Occipital lobe (tissue), 2 donors: ENCODE measurements around the gene SBSN. TPM values are rescaled to one million over a fixed set of nuclear protein-coding genes. Genes with fewer than 3 reads are reported as not detected.

Source experiments
- DNase-seq: peaks from one replicate; lab custom pipeline; 2025; lab: John Stamatoyannopoulos, UW
- total RNA-seq: library from RNA; depleted of rRNA; stranded (reverse); fragments of >200 nt; gene quantifications from one replicate; pipeline ENCODE4 v1.2.3, GENCODE V29; 2014

Gene SBSN
- total RNA-seq, 1 donor from 2014 or later: not detected

- DNase-seq: no peak
Observed at GRCh38 chr19:35509018-35509652, 19.0 kb downstream of the SBSN start.

GRCh38 chr19:35508129-35508528, 20.0 kb downstream of the SBSN start:
- DNase-seq: no peak

- no peak for DNase-seq
Observed at GRCh38 chr19:35507561-35507960, 20.6 kb downstream of the SBSN start.

GRCh38 chr19:35506011-35506410, 22.1 kb downstream of the SBSN start:
- DNase-seq: no peak

GRCh38 chr19:35502751-35503150, 25.4 kb downstream of the SBSN start:
- DNase-seq: no peak

GRCh38 chr19:35501684-35502083, 26.4 kb downstream of the SBSN start:
- peak; percentile 40 for DNase-seq

- no peak for DNase-seq
Observed at GRCh38 chr19:35500611-35501010, 27.5 kb downstream of the SBSN start.

- DNase-seq: no peak
Observed at GRCh38 chr19:35498984-35499527, 29.1 kb downstream of the SBSN start.

- DNase-seq: no peak
Observed at GRCh38 chr19:35498220-35498619, 29.9 kb downstream of the SBSN start.

GRCh38 chr19:35497406-35497805, 30.7 kb downstream of the SBSN start:
- DNase-seq: no peak

- DNase-seq: peak; percentile 51
Observed at GRCh38 chr19:35495107-35496064, 32.7 kb downstream of the SBSN start.

GRCh38 chr19:35493971-35494370, 34.1 kb downstream of the SBSN start:
- DNase-seq: no peak

GRCh38 chr19:35491836-35492360, 36.2 kb downstream of the SBSN start:
- no peak for DNase-seq

- DNase-seq: no peak
Observed at GRCh38 chr19:35490364-35490763, 37.7 kb downstream of the SBSN start, which contains the start of gene KRTDAP. Gene KRTDAP, minus strand, starts transcription at chr19:35490464. Its CDS starts 22 bp downstream, at chr19:35490442.

- DNase-seq: no peak
Observed at GRCh38 chr19:35488677-35489076, 39.4 kb downstream of the SBSN start.

GRCh38 chr19:35487656-35488182, 40.4 kb downstream of the SBSN start:
- no peak for DNase-seq

- no peak for DNase-seq
Observed at GRCh38 chr19:35486268-35486708, 41.8 kb downstream of the SBSN start.

- DNase-seq: no peak
Observed at GRCh38 chr19:35484252-35485036, 43.7 kb downstream of the SBSN start.

- no peak for DNase-seq
Observed at GRCh38 chr19:35483089-35483488, 45.0 kb downstream of the SBSN start.

- DNase-seq: no peak
Observed at GRCh38 chr19:35478794-35479677, 49.1 kb downstream of the SBSN start.
